SK-N-SH (cell line): Measurements from ENCODE around the gene PSME1. TPM values are rescaled to one million over a fixed set of nuclear protein-coding genes. Genes with fewer than 3 reads are reported as not detected.

Experiments
- CTCF ChIA-PET: fragments of 300-600, 350-600 bp; formaldehyde crosslinking; extraction: SDS; loops from one replicate; lab custom pipeline; 2021; lab: Yijun Ruan, JAX
- POLR2A ChIA-PET: fragments of 350-600 bp; sonication (Branson Sonifier 250); formaldehyde crosslinking; extraction: SDS; loops from one replicate; lab custom pipeline; 2020; ENCODE audit warnings: antibody characterized with exemption, inconsistent platforms; lab: Yijun Ruan, JAX
- DNase-seq: peaks from one replicate; pipeline ENCODE4 v3.0.0; 2012
- H2AFZ ChIP-seq: fragments of 200-600 bp; sonication (generic); 2 replicates; pipeline ENCODE4 v1.8.1; 2016; ENCODE audit warnings: antibody characterized with exemption, mild to moderate bottlenecking, low read depth
- H3F3A ChIP-seq: fragments of 200-600 bp; sonication (generic); replicated peaks from 2 replicates; pipeline ENCODE3; 2016; ENCODE audit warnings: antibody characterized with exemption, mild to moderate bottlenecking; ENCODE audit not compliant: insufficient read depth
- H3K27ac ChIP-seq, 2 experiments: fragments of 200-500 bp in 1 of 2; fragments of 200-600 bp in 1 of 2; sonication (Bioruptor generic) in 1 of 2; sonication (generic), shearing (Covaris generic) in 1 of 2; 2 replicates each; pipeline versions ENCODE4 v1.5.1 to v1.6.1; 2014 to 2016; ENCODE audit warnings: low read depth in 2 of 2, inconsistent platforms in 1 of 2, low read length in 1 of 2, mild to moderate bottlenecking in 1 of 2, mixed read lengths in 1 of 2
- H3K27me3 ChIP-seq: fragments of 200-600 bp; sonication (generic), shearing (Covaris generic); 2 replicates; pipeline ENCODE4 v1.6.1; 2016; ENCODE audit warnings: mixed run types; ENCODE audit not compliant: insufficient read depth
- H3K36me3 ChIP-seq, 2 experiments: fragments of 200-500 bp in 1 of 2; fragments of 200-600 bp in 1 of 2; sonication (Bioruptor generic) in 1 of 2; sonication (generic) in 1 of 2; replicated peaks in 1 of 2; 2 replicates each; pipeline versions ENCODE3 to v1.5.1; 2014 to 2016; ENCODE audit warnings: low read length in 1 of 2, mild to moderate bottlenecking in 1 of 2; ENCODE audit not compliant: insufficient read depth in 2 of 2, control insufficient read depth in 1 of 2
- H3K4me1 ChIP-seq, 2 experiments: fragments of 200-500 bp in 1 of 2; fragments of 200-600 bp in 1 of 2; sonication (Bioruptor generic) in 1 of 2; sonication (generic), shearing (Covaris generic) in 1 of 2; 2 replicates each; pipeline versions ENCODE4 v1.5.1 to v1.6.1; 2014 to 2016; ENCODE audit warnings: low read depth in 1 of 2, low read length in 1 of 2, mixed run types in 1 of 2; ENCODE audit not compliant: insufficient read depth in 2 of 2, control insufficient read depth in 1 of 2
- H3K4me2 ChIP-seq: fragments of 200-600 bp; sonication (generic), shearing (Covaris generic); 2 replicates; pipeline ENCODE4 v1.6.1; 2017; ENCODE audit warnings: mixed run types
- H3K4me3 ChIP-seq, 2 experiments: fragments of 200-500 bp in 1 of 2; fragments of 200-600 bp in 1 of 2; sonication (Bioruptor generic) in 1 of 2; sonication (generic), shearing (Covaris generic) in 1 of 2; 2 replicates each; pipeline versions ENCODE4 v1.5.1 to v1.8.1; 2014 to 2016; ENCODE audit warnings: low read depth in 2 of 2, inconsistent platforms in 1 of 2, low read length in 1 of 2, mild to moderate bottlenecking in 1 of 2, mixed read lengths in 1 of 2, moderate library complexity in 1 of 2
- H3K79me2 ChIP-seq: fragments of 200-600 bp; sonication (generic); 2 replicates; pipeline ENCODE4 v1.8.1; 2017; ENCODE audit warnings: mild to moderate bottlenecking; ENCODE audit not compliant: insufficient read depth
- H3K9ac ChIP-seq: fragments of 200-600 bp; sonication (generic); 2 replicates; pipeline ENCODE4 v1.6.1; 2017; ENCODE audit warnings: mixed run types
- H3K9me2 ChIP-seq: fragments of 200-600 bp; sonication (generic); 2 replicates; pipeline ENCODE4 v1.6.1; 2017; ENCODE audit warnings: mixed run types
- H3K9me3 ChIP-seq: fragments of 200-600 bp; sonication (generic); 2 replicates; pipeline ENCODE4 v1.6.1; 2017; ENCODE audit warnings: mixed run types, mild to moderate bottlenecking, moderate library complexity
- H4K20me1 ChIP-seq: fragments of 200-600 bp; sonication (generic); 2 replicates; pipeline ENCODE4 v1.6.1; 2017; ENCODE audit warnings: mild to moderate bottlenecking, mixed run types; ENCODE audit not compliant: insufficient read depth
- CTCF ChIP-seq: fragments of 200-600 bp; sonication (generic); IDR thresholded peaks from 2 replicates; pipeline ENCODE4 v1.6.1; 2017; ENCODE audit warnings: antibody characterized with exemption, mild to moderate bottlenecking, moderate library complexity
- EP300 ChIP-seq, 2 experiments: IDR thresholded peaks; 2 replicates each; pipeline versions ENCODE4 v1.4.0 to v1.6.1; 2012; ENCODE audit warnings: borderline replicate concordance in 1 of 2, low read depth in 1 of 2, low read length in 1 of 2
- FOSL2 ChIP-seq: IDR thresholded peaks from 2 replicates; pipeline ENCODE4 v1.4.0; 2012; ENCODE audit warnings: low read depth, mild to moderate bottlenecking, moderate library complexity, borderline replicate concordance
- FOXM1 ChIP-seq: IDR thresholded peaks from 2 replicates; pipeline ENCODE4 v1.4.0; 2012; ENCODE audit warnings: low read depth, mild to moderate bottlenecking
- GABPA ChIP-seq: IDR thresholded peaks from 2 replicates; pipeline ENCODE4 v1.4.0; 2012; ENCODE audit warnings: low read depth, mild to moderate bottlenecking
- IRF3 ChIP-seq: fragments of 150-350 bp; IDR thresholded peaks from 2 replicates; pipeline ENCODE4 v1.6.1; 2016; ENCODE audit warnings: mild to moderate bottlenecking, low read depth, low read length
- JUND ChIP-seq: IDR thresholded peaks from 2 replicates; pipeline ENCODE4 v1.4.0; 2012
- RAD21 ChIP-seq: IDR thresholded peaks from 2 replicates; pipeline ENCODE4 v1.6.1; 2012; ENCODE audit warnings: mild to moderate bottlenecking, low read length
- RXRA ChIP-seq: IDR thresholded peaks from 2 replicates; pipeline ENCODE4 v1.4.0; 2012; ENCODE audit warnings: low read depth, mild to moderate bottlenecking, borderline replicate concordance
- SIN3A ChIP-seq: IDR thresholded peaks from 2 replicates; pipeline ENCODE4 v1.6.1; 2012; ENCODE audit warnings: low read depth, mild to moderate bottlenecking, low read length, moderate library complexity, borderline replicate concordance
- SMC3 ChIP-seq: IDR thresholded peaks from 2 replicates; pipeline ENCODE4 v1.6.1; 2012; ENCODE audit warnings: low read depth, low read length, improper control_type of control experiment
- TAF1 ChIP-seq: IDR thresholded peaks from 2 replicates; pipeline ENCODE4 v1.6.1; 2012; ENCODE audit warnings: low read depth, mild to moderate bottlenecking, low read length, moderate library complexity, borderline replicate concordance
- TEAD4 ChIP-seq: IDR thresholded peaks from 2 replicates; pipeline ENCODE4 v1.4.0; 2012; ENCODE audit warnings: mild to moderate bottlenecking, borderline replicate concordance; ENCODE audit not compliant: insufficient read depth
- USF2 ChIP-seq: fragments of 150-350 bp; IDR thresholded peaks from 2 replicates; pipeline ENCODE4 v1.6.1; 2017; ENCODE audit warnings: antibody characterized with exemption, low read length, low read depth, borderline replicate concordance
- YY1 ChIP-seq: IDR thresholded peaks from 2 replicates; pipeline ENCODE4 v1.4.0; 2012; ENCODE audit warnings: low read depth, mild to moderate bottlenecking
- ZBTB33 ChIP-seq: IDR thresholded peaks from 2 replicates; pipeline ENCODE4 v1.4.0; 2012; ENCODE audit warnings: low read depth, borderline replicate concordance
- WGBS: methylation state at CpG from one replicate; pipeline ENCODE4 v1.1.6; 2017; ENCODE audit warnings: low lambda C conversion rate; 5-methylcytosine and 5-hydroxymethylcytosine counted together
- polyA plus RNA-seq, 3 experiments: library from polyadenylated mRNA; depleted of rRNA; stranded (reverse); fragments of >200 nt; gene quantifications; 2 replicates each; pipeline ENCODE4 v1.2.3, GENCODE V29; 2012

The PSME1 gene
- polyA plus RNA-seq, 1 of the 3 experiments (the other 2 are of a cell fraction): 287 TPM

- Histone ChIP-seq H3K79me2 (peaks cover 41% of the 10 kb centered on the region), H3F3A (peaks cover 5% of the 10 kb centered on the region), H3K4me2 (no peak overlapping the region), H3K27me3 (no peaks in the 10 kb centered on the region), H3K4me3 (no peak overlapping the region), H3K9me2 (no peaks in the 10 kb centered on the region), H4K20me1 (peaks cover 10% of the 10 kb centered on the region; the same call in 1 of the 2 replicates), H3K9ac (no peak overlapping the region), H3K4me1 (peaks cover 11 to 20% of the 10 kb centered on the region in 2 experiments), H3K27ac (no peak overlapping the region), H2AFZ (no peak overlapping the region), H3K36me3 (peaks cover 35 to 39% of the 10 kb centered on the region in 2 experiments), H3K9me3 (no peaks in the 10 kb centered on the region)
- WGBS: 90% methylated on average over 8 of the region's 9 CpGs
- ChIA-PET CTCF (interaction anchor here (1.0 to 3.4 kb wide), 3 partner anchors 11 to 18 kb away, joined by 3 to 29 read pairs (median 6); partner anchors contain the start of gene IRF9), POLR2A (interaction anchor here (1.1 to 2.4 kb wide), 2 partner anchors 9 to 12 kb away, joined by 3 to 10 read pairs; partner anchors contain the start of gene IRF9)
- no peak for DNase-seq
- TF ChIP-seq CTCF: no peak
- TF ChIP-seq TAF1: no peak
- no peak for TF ChIP-seq USF2
- no peak for TF ChIP-seq GABPA
- no peak for TF ChIP-seq ZBTB33
- no peak for TF ChIP-seq RXRA
- no peak for TF ChIP-seq FOXM1
- no peak for TF ChIP-seq FOSL2
- no peak for TF ChIP-seq IRF3
- no peak for TF ChIP-seq YY1
- TF ChIP-seq EP300 (IDR thresholded peaks at IDR 0.05; ENCODE audit: borderline replicate concordance in 1 of 2, low read depth in 1 of 2, low read length in 1 of 2): no peak
- no peak for TF ChIP-seq SMC3
- no peak for TF ChIP-seq RAD21
- TF ChIP-seq TEAD4: no peak
- TF ChIP-seq JUND: no peak
- TF ChIP-seq SIN3A: no peak
These were observed 14.1 kb downstream of the PSME1 start for GRCh38 chr14:24150061-24150460.
